Measurements from ENCODE around the gene LRRC56. TPM values are rescaled to one million over a fixed set of nuclear protein-coding genes. Genes with fewer than 3 reads are reported as not detected.
A peak's percentile ranks its signal among the peaks of the same experiment; 100 is the strongest.

LRRC56 gene
- total RNA-seq, 4 donors from 2014 or later = 1.7 to 2.4 (median 2.1) TPM

DNA sequence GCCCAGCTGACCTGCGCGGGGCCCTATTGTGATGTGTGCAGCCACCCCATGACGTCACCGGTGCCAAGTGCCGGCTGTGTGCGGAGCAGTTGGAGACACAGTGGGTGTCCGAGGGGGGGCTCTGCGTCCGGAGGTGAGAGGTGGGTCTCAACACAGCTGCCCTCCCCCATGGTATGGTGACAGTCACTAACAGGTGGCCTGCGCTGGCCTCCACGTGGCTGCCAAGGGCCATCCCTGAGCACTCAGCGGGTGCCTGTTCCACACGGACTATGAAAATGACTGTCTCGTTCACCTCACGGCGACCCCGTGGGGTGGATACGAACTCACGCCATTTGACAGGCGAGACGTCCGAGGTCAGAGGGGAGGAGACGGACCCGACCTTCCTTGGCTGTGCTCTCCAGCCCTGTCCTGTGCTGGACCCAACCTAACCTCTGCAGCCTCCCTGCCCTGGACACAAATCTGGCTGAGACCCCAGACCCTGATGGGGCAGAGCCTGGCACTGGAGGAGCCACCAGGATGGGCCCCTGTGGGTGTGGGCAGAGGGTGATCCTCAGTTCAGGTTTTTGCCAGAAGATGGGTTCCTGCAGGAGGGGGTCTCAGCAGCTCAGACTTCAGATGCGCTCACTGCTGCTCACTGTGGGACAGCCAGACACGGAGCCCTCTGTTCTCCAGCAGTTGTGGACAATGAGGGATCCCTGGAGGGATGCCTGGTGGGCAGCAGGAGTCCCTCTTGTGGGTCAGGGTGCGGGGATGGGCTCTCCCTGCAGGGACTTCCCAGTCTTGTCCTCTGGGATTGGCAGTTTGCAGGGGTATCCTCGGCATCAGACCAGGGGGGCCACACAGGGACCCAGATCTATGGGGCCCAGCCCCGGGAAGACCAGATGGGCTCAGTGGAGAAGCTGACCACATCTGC is 8.3 kb upstream of the LRRC56 start:
- no peak overlapping the region for H3K4me3 ChIP-seq
- H3K27me3 ChIP-seq = no peaks in the 10 kb centered on the region
- no peak overlapping the region for H3K27ac ChIP-seq
- peaks cover 31% of the 10 kb centered on the region for H3K36me3 ChIP-seq
- TF ChIP-seq POLR2AphosphoS5 (IDR thresholded peaks at IDR 0.05) (no peak), EP300 (IDR thresholded peaks at IDR 0.05) (no peak), POLR2A (IDR thresholded peaks at IDR 0.05) (no peak), CTCF (IDR thresholded peaks at IDR 0.05) (no peak)
- 92% methylated on average over 2 of the region's 29 CpGs for WGBS
- H3K9me3 ChIP-seq = no peaks in the 10 kb centered on the region
- peaks cover 20% of the 10 kb centered on the region for H3K4me1 ChIP-seq
- DNase-seq (ENCODE audit: low spot score in 2 of 2) = no peak

DNA sequence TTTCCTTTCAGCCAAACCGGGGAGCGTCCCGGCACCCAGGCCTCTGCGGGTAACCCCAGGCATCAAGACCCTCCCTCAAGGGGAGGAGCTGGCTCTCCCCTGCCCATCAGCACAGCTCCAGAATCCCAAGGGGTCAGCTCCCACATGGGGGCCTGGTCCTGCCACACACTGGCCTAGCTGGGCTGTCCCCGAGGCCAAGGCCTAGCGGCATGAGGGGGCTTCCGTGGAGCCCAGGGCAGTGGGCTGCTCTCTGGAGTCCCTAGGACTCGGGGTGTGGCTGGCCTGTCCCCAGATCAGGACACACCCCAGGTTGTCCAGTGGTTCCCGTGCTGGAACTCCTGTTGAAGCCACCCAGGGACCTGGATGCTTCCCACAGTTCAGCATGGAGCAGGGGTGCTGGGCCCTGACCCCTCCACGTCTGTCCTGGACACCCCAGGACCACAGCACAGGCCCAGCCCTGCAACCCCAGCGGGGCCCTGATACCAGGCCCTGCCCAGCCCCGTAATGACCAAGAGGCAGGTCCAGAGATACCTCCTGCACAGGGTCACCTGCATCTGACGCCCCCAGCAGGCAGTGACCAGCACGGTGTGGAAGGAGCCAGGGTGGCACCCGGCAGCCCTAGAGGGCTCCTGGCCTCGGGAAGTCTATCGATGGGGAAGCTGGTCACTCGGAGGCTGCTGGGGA is 7.5 kb upstream of the LRRC56 start:
- peak in 1 of 2 donors; percentile 75 for DNase-seq (ENCODE audit: low spot score in 2 of 2)
- Histone ChIP-seq H3K4me1 (peaks cover 28% of the 10 kb centered on the region), H3K9me3 (no peaks in the 10 kb centered on the region), H3K27ac (no peak overlapping the region), H3K27me3 (no peaks in the 10 kb centered on the region), H3K4me3 (no peak overlapping the region), H3K36me3 (peaks cover 31% of the 10 kb centered on the region)
- no peak for TF ChIP-seq POLR2AphosphoS5 (IDR thresholded peaks at IDR 0.05)
- no peak for TF ChIP-seq POLR2A (IDR thresholded peaks at IDR 0.05)
- TF ChIP-seq CTCF (IDR thresholded peaks at IDR 0.05) = no peak
- TF ChIP-seq EP300 (IDR thresholded peaks at IDR 0.05) = no peak
- 73% methylated on average over 8 of the region's 18 CpGs for WGBS

- TF ChIP-seq CTCF (IDR thresholded peaks at IDR 0.05) (no peak), EP300 (IDR thresholded peaks at IDR 0.05) (no peak), POLR2AphosphoS5 (IDR thresholded peaks at IDR 0.05) (no peak), POLR2A (IDR thresholded peaks at IDR 0.05) (no peak)
- Histone ChIP-seq H3K9me3 (no peaks in the 10 kb centered on the region), H3K27ac (no peak overlapping the region), H3K36me3 (peaks cover 31% of the 10 kb centered on the region), H3K4me3 (no peak overlapping the region), H3K27me3 (no peaks in the 10 kb centered on the region), H3K4me1 (peaks cover 34% of the 10 kb centered on the region)
- WGBS = 86% methylated on average over 17 of the region's 28 CpGs
- DNase-seq (ENCODE audit: low spot score in 2 of 2) = peak; percentile 64 to 74
Observed at GRCh38 chr11:530960-531831, 6.1 kb upstream of the LRRC56 start.

- 91% methylated on average over 8 of the region's 18 CpGs for WGBS
- no peak for DNase-seq (ENCODE audit: low spot score in 2 of 2)
- H3K27me3 ChIP-seq = no peaks in the 10 kb centered on the region
- peaks cover 31% of the 10 kb centered on the region for H3K36me3 ChIP-seq
- TF ChIP-seq CTCF (IDR thresholded peaks at IDR 0.05) (no peak), POLR2A (IDR thresholded peaks at IDR 0.05) (no peak), EP300 (IDR thresholded peaks at IDR 0.05) (no peak), POLR2AphosphoS5 (IDR thresholded peaks at IDR 0.05) (no peak)
- peaks cover 42% of the 10 kb centered on the region for H3K4me1 ChIP-seq
- H3K4me3 ChIP-seq = no peak overlapping the region
- H3K9me3 ChIP-seq = no peaks in the 10 kb centered on the region
- no peak overlapping the region for H3K27ac ChIP-seq
Observed at GRCh38 chr11:531919-532526, 5.3 kb upstream of the LRRC56 start.

Data from suprapubic skin (tissue), 4 donors.